RWPE2 (cell line): ENCODE data around the gene LRP1B.

Experiments used
- ATAC-seq: fragments of 200-7000 bp; cut with Tn5 transposase; 3 replicates; pipeline ENCODE4 v1.9.1; 2021; ENCODE audit warnings: low read depth
- DNase-seq: peaks from one replicate; pipeline ENCODE4 v3.0.0-alpha.2; 2020; ENCODE audit warnings: low spot score
- H3K27ac ChIP-seq: fragments of 450-650 bp; 2 replicates; pipeline ENCODE4 v1.5.1; 2017; ENCODE audit warnings: mild to moderate bottlenecking; ENCODE audit not compliant: poor library complexity, severe bottlenecking
- H3K27me3 ChIP-seq: fragments of 250-450 bp; sonication (Bioruptor Pico); 2 replicates; pipeline ENCODE4 v1.5.1; 2021; ENCODE audit warnings: mild to moderate bottlenecking, moderate library complexity; ENCODE audit not compliant: insufficient read depth, poor library complexity, severe bottlenecking
- H3K36me3 ChIP-seq: fragments of 250-450 bp; sonication (Bioruptor Pico); 2 replicates; pipeline ENCODE4 v1.5.1; 2020; ENCODE audit warnings: low read depth, mild to moderate bottlenecking, moderate library complexity
- H3K4me1 ChIP-seq: fragments of 250-450 bp; sonication (Bioruptor Pico); 2 replicates; pipeline ENCODE4 v1.5.1; 2021; ENCODE audit warnings: mild to moderate bottlenecking, moderate library complexity; ENCODE audit not compliant: insufficient read depth, poor library complexity, severe bottlenecking
- H3K4me3 ChIP-seq: fragments of 250-450 bp; sonication (Bioruptor Pico); 2 replicates; pipeline ENCODE4 v1.5.1; 2021; ENCODE audit warnings: mild to moderate bottlenecking, moderate library complexity; ENCODE audit not compliant: severe bottlenecking
- H3K9me3 ChIP-seq: fragments of 250-450 bp; sonication (Bioruptor Pico); 2 replicates; pipeline ENCODE4 v1.5.1; 2021; ENCODE audit warnings: mild to moderate bottlenecking, moderate library complexity; ENCODE audit not compliant: severe bottlenecking
- CTCF ChIP-seq: fragments of 450-650 bp; IDR thresholded peaks from one replicate; pipeline ENCODE4 v1.5.1; 2017; ENCODE audit warnings: mild to moderate bottlenecking, moderate library complexity; ENCODE audit not compliant: poor library complexity, severe bottlenecking

The LRP1B gene

GRCh38 chr2:140249821-140250220, 1881.0 kb downstream of the LRP1B start:
- no peak for ATAC-seq
- DNase-seq = no peak
- Histone ChIP-seq H3K9me3 (no peaks in the 10 kb centered on the region), H3K4me1 (peaks cover 5% of the 10 kb centered on the region), H3K36me3 (no peaks in the 10 kb centered on the region), H3K27me3 (no peaks in the 10 kb centered on the region), H3K27ac (no peak overlapping the region), H3K4me3 (no peak overlapping the region)
- no peak for TF ChIP-seq CTCF

- no peak overlapping the region for H3K27ac ChIP-seq
- DNase-seq (no peak), ATAC-seq (no peak)
- no peaks in the 10 kb centered on the region for H3K27me3 ChIP-seq
- H3K4me3 ChIP-seq = no peak overlapping the region
- peaks cover 5% of the 10 kb centered on the region for H3K4me1 ChIP-seq
- TF ChIP-seq CTCF = no peak
- H3K9me3 ChIP-seq = no peaks in the 10 kb centered on the region
- no peaks in the 10 kb centered on the region for H3K36me3 ChIP-seq
These were observed 1882.2 kb downstream of the LRP1B start for GRCh38 chr2:140248623-140249022.

GRCh38 chr2:140247451-140248195, 1883.2 kb downstream of the LRP1B start:
- no peaks in the 10 kb centered on the region for H3K36me3 ChIP-seq
- no peak for TF ChIP-seq CTCF
- peaks cover 5% of the 10 kb centered on the region for H3K4me1 ChIP-seq
- H3K27me3 ChIP-seq = no peaks in the 10 kb centered on the region
- DNase-seq (no peak), ATAC-seq (no peak)
- H3K9me3 ChIP-seq = no peaks in the 10 kb centered on the region
- no peak overlapping the region for H3K4me3 ChIP-seq
- no peak overlapping the region for H3K27ac ChIP-seq

- no peak for ATAC-seq
- TF ChIP-seq CTCF = no peak
These were observed 1883.9 kb downstream of the LRP1B start for GRCh38 chr2:140246957-140247356.

GRCh38 chr2:140246058-140246457, 1884.8 kb downstream of the LRP1B start:
- TF ChIP-seq CTCF = no peak
- Histone ChIP-seq H3K4me1 (peaks cover 5% of the 10 kb centered on the region), H3K4me3 (no peak overlapping the region), H3K36me3 (no peaks in the 10 kb centered on the region), H3K9me3 (no peaks in the 10 kb centered on the region), H3K27ac (no peak overlapping the region), H3K27me3 (no peaks in the 10 kb centered on the region)
- ATAC-seq = no peak
- DNase-seq = no peak

More at GRCh38 chr2:140246957-140247356, 1883.9 kb downstream of the LRP1B start:
- Histone ChIP-seq H3K27ac (no peak overlapping the region), H3K36me3 (no peaks in the 10 kb centered on the region), H3K9me3 (no peaks in the 10 kb centered on the region), H3K27me3 (no peaks in the 10 kb centered on the region), H3K4me3 (no peak overlapping the region), H3K4me1 (peaks cover 5% of the 10 kb centered on the region)
- no peak for DNase-seq
